ENCODE measurements around the gene LRRC25.

DNA sequence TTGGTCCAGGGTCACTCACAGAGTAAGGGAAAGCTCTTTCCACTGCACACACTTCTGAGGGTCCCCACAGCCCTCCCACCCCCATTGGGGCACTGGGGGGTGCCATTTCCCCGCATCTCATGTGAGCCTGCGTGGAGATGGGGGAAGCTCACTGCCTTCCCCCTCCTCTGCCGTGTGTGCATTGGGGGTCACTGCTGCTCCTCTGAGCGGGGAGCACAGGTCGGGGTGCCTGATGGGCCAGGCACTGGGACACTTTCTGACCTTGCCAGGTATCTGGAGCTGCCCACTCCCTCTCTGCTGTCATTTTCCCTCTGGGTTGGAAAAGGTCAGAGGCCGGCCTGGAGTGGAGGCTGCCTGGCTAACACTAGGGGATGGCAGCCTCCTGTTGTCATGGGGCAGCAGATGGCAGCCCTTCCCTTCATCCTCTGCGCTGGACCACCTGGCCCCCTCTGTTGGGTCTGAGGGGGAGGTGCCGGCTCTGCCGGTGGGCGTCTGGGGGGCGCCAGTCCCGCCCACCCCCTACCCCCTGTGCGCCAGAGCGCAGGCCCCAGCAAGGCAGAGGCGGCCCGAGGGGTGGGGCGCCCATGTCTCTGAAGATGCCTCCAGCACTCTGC is 30.9 kb upstream of the LRRC25 start:
- TF ChIP-seq, protein P1, sequence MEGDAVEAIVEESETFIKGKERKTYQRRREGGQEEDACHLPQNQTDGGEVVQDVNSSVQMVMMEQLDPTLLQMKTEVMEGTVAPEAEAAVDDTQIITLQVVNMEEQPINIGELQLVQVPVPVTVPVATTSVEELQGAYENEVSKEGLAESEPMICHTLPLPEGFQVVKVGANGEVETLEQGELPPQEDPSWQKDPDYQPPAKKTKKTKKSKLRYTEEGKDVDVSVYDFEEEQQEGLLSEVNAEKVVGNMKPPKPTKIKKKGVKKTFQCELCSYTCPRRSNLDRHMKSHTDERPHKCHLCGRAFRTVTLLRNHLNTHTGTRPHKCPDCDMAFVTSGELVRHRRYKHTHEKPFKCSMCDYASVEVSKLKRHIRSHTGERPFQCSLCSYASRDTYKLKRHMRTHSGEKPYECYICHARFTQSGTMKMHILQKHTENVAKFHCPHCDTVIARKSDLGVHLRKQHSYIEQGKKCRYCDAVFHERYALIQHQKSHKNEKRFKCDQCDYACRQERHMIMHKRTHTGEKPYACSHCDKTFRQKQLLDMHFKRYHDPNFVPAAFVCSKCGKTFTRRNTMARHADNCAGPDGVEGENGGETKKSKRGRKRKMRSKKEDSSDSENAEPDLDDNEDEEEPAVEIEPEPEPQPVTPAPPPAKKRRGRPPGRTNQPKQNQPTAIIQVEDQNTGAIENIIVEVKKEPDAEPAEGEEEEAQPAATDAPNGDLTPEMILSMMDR (IDR thresholded peaks at IDR 0.05 in 2 of 3, conservative IDR thresholded peaks at IDR 0.05 in 1 of 3; ENCODE audit: borderline replicate concordance in 1 of 3, insufficient read depth in 1 of 3, low read depth in 2 of 3, low read length in 2 of 3), result no peak
- TF ChIP-seq, protein P2, sequence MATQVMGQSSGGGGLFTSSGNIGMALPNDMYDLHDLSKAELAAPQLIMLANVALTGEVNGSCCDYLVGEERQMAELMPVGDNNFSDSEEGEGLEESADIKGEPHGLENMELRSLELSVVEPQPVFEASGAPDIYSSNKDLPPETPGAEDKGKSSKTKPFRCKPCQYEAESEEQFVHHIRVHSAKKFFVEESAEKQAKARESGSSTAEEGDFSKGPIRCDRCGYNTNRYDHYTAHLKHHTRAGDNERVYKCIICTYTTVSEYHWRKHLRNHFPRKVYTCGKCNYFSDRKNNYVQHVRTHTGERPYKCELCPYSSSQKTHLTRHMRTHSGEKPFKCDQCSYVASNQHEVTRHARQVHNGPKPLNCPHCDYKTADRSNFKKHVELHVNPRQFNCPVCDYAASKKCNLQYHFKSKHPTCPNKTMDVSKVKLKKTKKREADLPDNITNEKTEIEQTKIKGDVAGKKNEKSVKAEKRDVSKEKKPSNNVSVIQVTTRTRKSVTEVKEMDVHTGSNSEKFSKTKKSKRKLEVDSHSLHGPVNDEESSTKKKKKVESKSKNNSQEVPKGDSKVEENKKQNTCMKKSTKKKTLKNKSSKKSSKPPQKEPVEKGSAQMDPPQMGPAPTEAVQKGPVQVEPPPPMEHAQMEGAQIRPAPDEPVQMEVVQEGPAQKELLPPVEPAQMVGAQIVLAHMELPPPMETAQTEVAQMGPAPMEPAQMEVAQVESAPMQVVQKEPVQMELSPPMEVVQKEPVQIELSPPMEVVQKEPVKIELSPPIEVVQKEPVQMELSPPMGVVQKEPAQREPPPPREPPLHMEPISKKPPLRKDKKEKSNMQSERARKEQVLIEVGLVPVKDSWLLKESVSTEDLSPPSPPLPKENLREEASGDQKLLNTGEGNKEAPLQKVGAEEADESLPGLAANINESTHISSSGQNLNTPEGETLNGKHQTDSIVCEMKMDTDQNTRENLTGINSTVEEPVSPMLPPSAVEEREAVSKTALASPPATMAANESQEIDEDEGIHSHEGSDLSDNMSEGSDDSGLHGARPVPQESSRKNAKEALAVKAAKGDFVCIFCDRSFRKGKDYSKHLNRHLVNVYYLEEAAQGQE (IDR thresholded peaks at IDR 0.05; ENCODE audit: low read depth), result no peak
- TF ChIP-seq POLR2A (IDR thresholded peaks at IDR 0.05; ENCODE audit: borderline replicate concordance, extremely low read depth, insufficient read depth, insufficient read length) (no peak), TCF7L2 (IDR thresholded peaks at IDR 0.05; ENCODE audit: borderline replicate concordance, extremely low read depth, insufficient read depth, insufficient read length) (no peak), RAD21 (IDR thresholded peaks at IDR 0.05; ENCODE audit: low read depth) (no peak), ELF1 (IDR thresholded peaks at IDR 0.05; ENCODE audit: borderline replicate concordance, low read depth) (no peak), ZFX (IDR thresholded peaks at IDR 0.05) (no peak), EZH2 (IDR thresholded peaks at IDR 0.05) (no peak), EGR1 (IDR thresholded peaks at IDR 0.05; ENCODE audit: low read depth) (no peak), FOSL1 (IDR thresholded peaks at IDR 0.05; ENCODE audit: low read depth) (no peak)
